T-cell (primary cell): ENCODE data around the gene RNF141. TPM values are rescaled to one million over a fixed set of nuclear protein-coding genes. Genes with fewer than 3 reads are reported as not detected.
A peak's percentile ranks its signal among the peaks of the same experiment; 100 is the strongest.

Experiments used
- ATAC-seq, 4 experiments: fragments of 200-7000 bp in 3 of 4; fragments of 150-1000 bp in 1 of 4; cut with Tn5 transposase; replicated peaks in 1 of 4; 1 replicate in 3 of 4; 2 replicates in 1 of 4; pipeline ENCODE4 v1.10.0; 2021; ENCODE audit warnings: moderate library complexity in 3 of 4, mild to moderate bottlenecking in 2 of 4, moderate number of reproducible peaks in 1 of 4
- CTCF ChIA-PET, 2 donors: fragments of 300-600 bp; sonication (Branson Sonifier 250); formaldehyde crosslinking; loops; one replicate each; lab custom pipeline; 2022; ENCODE audit warnings: antibody characterized with exemption in 2 of 2; lab: Charles Lee
- POLR2A ChIA-PET, 2 donors: fragments of 300-600 bp; sonication (Branson Sonifier 250); formaldehyde crosslinking; loops; one replicate each; lab custom pipeline; 2022; ENCODE audit warnings: antibody characterized with exemption in 2 of 2; lab: Charles Lee
- DNase-seq, 35 experiments: peaks; one replicate each; pipeline versions ENCODE4 v3.0.0 to v3.0.0-alpha.2; 2013 to 2023
- H3K27ac ChIP-seq: one replicate; pipeline ENCODE4 v1.5.1; 2013; ENCODE audit warnings: low read length
- H3K27me3 ChIP-seq, 2 experiments: replicated peaks in 1 of 2; 1 replicate in 1 of 2; 2 replicates in 1 of 2; pipeline versions ENCODE4 v1.6.1 to v1.7.0; 2013; ENCODE audit warnings: low read length in 1 of 2, mixed read lengths in 1 of 2; ENCODE audit not compliant: control insufficient read depth in 2 of 2, insufficient read depth in 2 of 2; ENCODE audit errors: extremely low read depth in 1 of 2
- H3K36me3 ChIP-seq, 2 donors: 1 replicate in 1 of 2; 2 replicates in 1 of 2; pipeline versions ENCODE4 v1.6.1 to v1.7.0; 2013; ENCODE audit warnings: low read length in 1 of 2; ENCODE audit not compliant: control insufficient read depth in 2 of 2, insufficient read depth in 1 of 2; ENCODE audit errors: extremely low read depth in 1 of 2
- H3K4me1 ChIP-seq, 2 experiments: 1 replicate in 1 of 2; 2 replicates in 1 of 2; pipeline versions ENCODE4 v1.6.1 to v1.7.0; 2013; ENCODE audit warnings: low read length in 2 of 2, mixed read lengths in 1 of 2; ENCODE audit not compliant: insufficient read depth in 2 of 2, control insufficient read depth in 1 of 2; ENCODE audit errors: extremely low read depth in 1 of 2
- H3K4me3 ChIP-seq, 2 donors: 1 replicate in 1 of 2; 2 replicates in 1 of 2; pipeline versions ENCODE4 v1.5.1 to v1.7.0; 2013; ENCODE audit warnings: mild to moderate bottlenecking in 2 of 2, low read length in 1 of 2, moderate library complexity in 1 of 2; ENCODE audit not compliant: control insufficient read depth in 1 of 2; ENCODE audit errors: extremely low read depth in 1 of 2
- H3K9me3 ChIP-seq: 2 replicates; pipeline ENCODE4 v1.7.0; 2013
- H3K27ac Mint-ChIP-seq, 2 donors: one replicate each; pipeline ENCODE4 v1.8.0; 2020 to 2021; ENCODE audit warnings: mild to moderate bottlenecking in 2 of 2, mixed read lengths in 2 of 2
- H3K27me3 Mint-ChIP-seq, 2 donors: one replicate each; pipeline ENCODE4 v1.8.0; 2021 to 2022; ENCODE audit warnings: mixed read lengths in 2 of 2
- H3K36me3 Mint-ChIP-seq: one replicate; pipeline ENCODE4 v1.8.0; 2021; ENCODE audit warnings: mixed read lengths
- H3K4me1 Mint-ChIP-seq, 3 donors: one replicate each; pipeline ENCODE4 v1.8.0; 2020 to 2022; ENCODE audit warnings: mixed read lengths in 3 of 3, mild to moderate bottlenecking in 1 of 3
- H3K4me3 Mint-ChIP-seq, 3 donors: one replicate each; pipeline ENCODE4 v1.8.0; 2020 to 2022; ENCODE audit warnings: mild to moderate bottlenecking in 3 of 3, mixed read lengths in 3 of 3, moderate library complexity in 3 of 3
- H3K9me3 Mint-ChIP-seq, 3 donors: one replicate each; pipeline ENCODE4 v1.8.0; 2020 to 2022; ENCODE audit warnings: mixed read lengths in 3 of 3
- WGBS: methylation state at CpG from one replicate; pipeline ENCODE4 v1.1.5; 2013; ENCODE audit warnings: missing lambda C conversion rate; ENCODE audit not compliant: insufficient coverage; 5-methylcytosine and 5-hydroxymethylcytosine counted together
- total RNA-seq, 35 experiments: library from RNA in 6 of 35; stranded (reverse) in 6 of 35; fragments of 120-200 nt in 1 of 35; gene quantifications; one replicate each; pipeline versions ENCODE4 v1.2.1 to v1.2.4 and lab custom pipeline; 2013 to 2026

The RNF141 gene
- total RNA-seq, 5 donors from 2014 or later (not counting 1 experiment from before 2014, with no cell fraction given) = 15.1 to 17.3 (median 15.3) TPM

DNA sequence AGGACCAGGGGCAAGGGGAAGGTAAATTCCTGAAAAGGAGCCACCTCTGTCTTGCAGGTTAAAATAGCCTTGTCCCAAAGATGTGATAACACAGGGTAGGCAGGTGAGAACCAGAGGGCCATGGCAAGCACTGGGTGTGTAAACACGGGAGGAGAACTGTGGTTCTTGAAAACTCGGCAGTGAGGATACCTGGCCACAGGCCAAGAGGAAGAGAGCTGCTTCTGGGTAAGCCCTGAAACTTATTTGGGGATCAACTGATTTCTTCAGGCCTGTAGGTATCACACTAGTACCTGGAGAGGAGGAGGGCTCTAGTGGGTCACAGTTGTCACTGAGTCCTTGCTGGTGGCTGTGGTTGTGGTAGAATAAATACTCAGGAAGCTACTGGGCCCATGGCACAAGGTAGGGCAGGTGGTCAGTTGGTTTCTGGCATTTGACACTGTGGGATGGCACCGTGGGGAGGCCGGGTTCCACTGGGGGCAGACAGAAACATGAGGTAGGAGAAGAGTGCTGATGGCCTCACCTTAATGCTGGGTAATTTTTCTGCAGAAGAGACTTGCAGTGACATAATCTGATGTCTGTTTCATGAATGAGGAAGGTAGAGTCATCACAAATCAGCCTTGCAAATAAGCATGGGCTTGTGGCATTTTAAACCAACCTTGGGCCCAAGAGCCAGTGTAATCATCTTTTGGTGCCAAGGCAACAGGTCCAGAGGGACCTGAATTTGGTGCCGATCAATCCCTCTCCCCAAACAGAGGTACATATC is 63.9 kb downstream of the RNF141 start:
- Histone ChIP-seq H3K36me3 (peaks cover 23 to 48% of the 10 kb centered on the region in 2 donors), H3K27me3 (no peaks in the 10 kb centered on the region), H3K4me3 (no peak overlapping the region), H3K4me1 (peaks cover 0 to 7% of the 10 kb centered on the region in 2 experiments), H3K27ac (no peak overlapping the region), H3K9me3 (no peaks in the 10 kb centered on the region)
- peaks cover 42% of the 10 kb centered on the region for H3K36me3 Mint-ChIP-seq
- ChIA-PET CTCF (interaction anchor here in 1 of 2 donors (0.6 kb wide), 1 partner anchor 741 kb away, joined by 3 read pairs; no protein-coding TSS in a partner anchor), POLR2A (interaction anchor here (0.6 kb wide), 2 partner anchors 11 to 290 kb away, joined by 4 to 7 read pairs; no protein-coding TSS in a partner anchor)
- H3K4me3 Mint-ChIP-seq = no peak overlapping the region
- no peaks in the 10 kb centered on the region for H3K27me3 Mint-ChIP-seq
- peak overlapping the region; percentile 49 to 79 for H3K27ac Mint-ChIP-seq
- DNase-seq = peak in 1 of 35 experiments; percentile 19
- H3K4me1 Mint-ChIP-seq = peaks cover 19 to 42% (median 36%) of the 10 kb centered on the region in 3 donors
- no peaks in the 10 kb centered on the region for H3K9me3 Mint-ChIP-seq
- ATAC-seq = no peak
- 59% methylated on average over 4 of the region's 5 CpGs for WGBS

DNA sequence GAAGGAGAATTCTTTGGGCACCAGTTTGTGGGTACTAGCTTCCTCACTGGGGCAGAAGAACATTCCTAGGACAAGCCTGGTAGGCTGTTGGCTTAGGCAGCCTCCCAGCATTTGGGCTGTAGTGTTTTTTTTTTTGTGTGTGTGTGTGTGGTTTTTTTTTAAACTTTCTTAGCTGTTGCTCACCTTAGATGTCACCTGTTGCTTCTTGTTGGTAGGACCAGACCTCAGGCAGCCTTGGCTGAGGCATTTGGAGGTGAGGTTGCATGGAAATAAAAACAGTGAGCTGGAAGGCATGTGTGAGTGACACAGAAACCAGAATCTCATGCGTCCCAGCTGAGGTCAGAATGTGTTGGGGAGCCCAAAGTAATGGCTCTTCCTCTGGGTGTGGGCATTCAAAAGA is 64.6 kb downstream of the RNF141 start:
- 88% methylated on average over 1 of the region's 1 CpG for WGBS
- H3K27ac Mint-ChIP-seq = peak overlapping the region; percentile 59 to 79

GRCh38 chr11:10474551-10474950 is 66.4 kb downstream of the RNF141 start:
- POLR2A ChIA-PET = no interaction called here
- Histone ChIP-seq H3K36me3 (peaks cover 18 to 33% of the 10 kb centered on the region in 2 donors), H3K4me1 (peaks cover 0 to 7% of the 10 kb centered on the region in 2 experiments), H3K27ac (no peak overlapping the region), H3K9me3 (no peaks in the 10 kb centered on the region), H3K4me3 (no peak overlapping the region), H3K27me3 (no peaks in the 10 kb centered on the region)
- 86% methylated on average over 1 of the region's 2 CpGs for WGBS
- ATAC-seq (no peak), DNase-seq (peak in 1 of 35 experiments; percentile 21)
- Mint-ChIP-seq H3K4me3 (no peak overlapping the region), H3K27me3 (no peaks in the 10 kb centered on the region), H3K27ac (peak overlapping the region in 1 of 2 donors; percentile 48), H3K36me3 (peaks cover 36% of the 10 kb centered on the region), H3K9me3 (no peaks in the 10 kb centered on the region), H3K4me1 (peaks cover 20 to 42% (median 39%) of the 10 kb centered on the region in 3 donors)
- CTCF ChIA-PET = no interaction called here

More for the DNA sequence above, 64.6 kb downstream of the RNF141 start:
- ChIA-PET CTCF (interaction anchor here (0.6 to 0.7 kb wide), 2 partner anchors 15 to 742 kb away, joined by 3 to 4 read pairs; no protein-coding TSS in a partner anchor), POLR2A (interaction anchor here (0.6 kb wide), 2 partner anchors 10 to 289 kb away, joined by 4 to 7 read pairs; no protein-coding TSS in a partner anchor)
- no peak overlapping the region for H3K4me3 Mint-ChIP-seq
- peaks cover 23 to 40% of the 10 kb centered on the region in 2 donors for H3K36me3 ChIP-seq
- no peaks in the 10 kb centered on the region for H3K27me3 Mint-ChIP-seq
- H3K4me3 ChIP-seq = no peak overlapping the region
- H3K4me1 Mint-ChIP-seq = peaks cover 19 to 42% (median 37%) of the 10 kb centered on the region in 3 donors
- H3K36me3 Mint-ChIP-seq = peaks cover 42% of the 10 kb centered on the region
- DNase-seq = no peak
- H3K4me1 ChIP-seq = peaks cover 0 to 7% of the 10 kb centered on the region in 2 experiments
- H3K27ac ChIP-seq = no peak overlapping the region
- no peaks in the 10 kb centered on the region for H3K9me3 ChIP-seq
- H3K27me3 ChIP-seq = no peaks in the 10 kb centered on the region
- no peak for ATAC-seq
- no peaks in the 10 kb centered on the region for H3K9me3 Mint-ChIP-seq

DNA sequence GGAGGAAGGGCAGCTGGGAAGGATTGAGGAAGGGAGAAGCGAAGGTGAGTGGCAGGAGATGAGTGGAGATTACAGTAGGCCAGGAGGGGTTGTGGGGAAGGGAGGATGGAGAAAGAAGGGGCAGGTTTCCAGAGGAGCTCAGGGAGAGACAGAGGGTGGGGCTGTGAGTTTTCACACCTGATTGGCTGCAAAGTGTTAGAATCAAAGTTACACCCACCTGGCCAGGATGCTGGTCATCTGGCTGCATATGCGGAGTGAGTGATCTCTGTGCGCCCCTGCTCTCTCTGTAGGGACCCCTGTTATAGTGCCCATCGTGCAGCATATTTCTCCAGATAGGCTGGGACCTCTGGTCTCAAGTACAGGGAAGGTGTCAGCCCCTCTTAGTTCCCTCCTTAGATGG is 67.6 kb downstream of the RNF141 start:
- H3K4me1 Mint-ChIP-seq = peaks cover 20 to 49% (median 43%) of the 10 kb centered on the region in 3 donors
- peak overlapping the region in 1 of 2 donors; percentile 53 for H3K27ac Mint-ChIP-seq
- peaks cover 0 to 7% of the 10 kb centered on the region in 2 experiments for H3K4me1 ChIP-seq
- H3K27me3 Mint-ChIP-seq = no peaks in the 10 kb centered on the region
- peaks cover 38% of the 10 kb centered on the region for H3K36me3 Mint-ChIP-seq
- no peaks in the 10 kb centered on the region for H3K27me3 ChIP-seq
- no peak overlapping the region for H3K4me3 ChIP-seq
- H3K4me3 Mint-ChIP-seq = no peak overlapping the region
- H3K9me3 ChIP-seq = no peaks in the 10 kb centered on the region
- H3K9me3 Mint-ChIP-seq = no peaks in the 10 kb centered on the region
- POLR2A ChIA-PET = no interaction called here
- peaks cover 18 to 31% of the 10 kb centered on the region in 2 donors for H3K36me3 ChIP-seq
- H3K27ac ChIP-seq = no peak overlapping the region
- 90% methylated on average over 4 of the region's 4 CpGs for WGBS
- CTCF ChIA-PET = interaction anchor here in 1 of 2 donors (1.2 kb wide), 1 partner anchor 59 kb away, joined by 3 read pairs; no protein-coding TSS in a partner anchor
- DNase-seq = peak in 1 of 35 experiments; percentile 1
- ATAC-seq = no peak

DNA sequence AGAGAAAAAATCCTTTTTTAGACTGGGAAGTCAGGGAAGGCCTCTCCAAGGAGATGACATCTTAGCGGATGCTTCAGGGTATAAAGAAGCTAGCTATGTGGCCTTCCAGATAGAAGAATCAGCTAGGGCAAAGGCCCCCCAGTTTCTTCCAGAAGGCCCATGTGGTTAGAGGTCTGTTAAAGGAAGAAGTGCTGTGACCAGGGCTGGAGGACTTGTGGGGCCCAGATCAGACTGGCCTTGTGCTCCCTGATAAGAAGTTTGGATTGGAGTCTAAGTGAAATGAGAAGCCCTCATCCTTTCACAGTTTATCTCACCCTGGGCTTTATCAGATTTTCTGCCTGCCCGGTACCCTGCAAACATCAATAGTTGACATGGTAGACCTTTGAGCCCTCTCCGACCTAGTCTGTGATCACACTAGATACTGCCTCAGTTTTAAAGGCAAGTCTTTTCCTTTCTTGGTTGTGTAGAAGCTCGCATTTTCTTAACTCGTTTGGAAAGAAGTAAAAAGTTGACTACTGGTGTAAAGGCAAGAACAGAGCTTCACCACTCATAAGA is 78.2 kb downstream of the RNF141 start:
- peaks cover 18 to 43% of the 10 kb centered on the region in 2 donors for H3K36me3 ChIP-seq
- WGBS = 100% methylated on average over 2 of the region's 5 CpGs
- DNase-seq = no peak
- Mint-ChIP-seq H3K36me3 (peaks cover 52% of the 10 kb centered on the region), H3K27me3 (no peaks in the 10 kb centered on the region), H3K4me3 (no peak overlapping the region), H3K9me3 (no peaks in the 10 kb centered on the region), H3K4me1 (peaks cover 28 to 38% (median 35%) of the 10 kb centered on the region in 3 donors), H3K27ac (no peak overlapping the region)
- H3K27ac ChIP-seq = no peak overlapping the region
- no peaks in the 10 kb centered on the region for H3K27me3 ChIP-seq
- ATAC-seq = no peak
- peaks cover 19 to 32% of the 10 kb centered on the region in 2 experiments for H3K4me1 ChIP-seq
- POLR2A ChIA-PET = interaction anchor here in 1 of 2 donors (0.6 kb wide), 1 partner anchor 33 kb away, joined by 6 read pairs; no protein-coding TSS in a partner anchor
- CTCF ChIA-PET = no interaction called here
- no peak overlapping the region for H3K4me3 ChIP-seq
- no peaks in the 10 kb centered on the region for H3K9me3 ChIP-seq
